ENCODE data around the gene TTC1. TPM values are rescaled to one million over a fixed set of nuclear protein-coding genes. Genes with fewer than 3 reads are reported as not detected.
"Not testable (repeated sequence)": the region's sequence is repeated elsewhere in the genome, so short reads cannot be mapped to it uniquely, and the experiment has no call there.

The TTC1 gene
- total RNA-seq, 2 donors from 2014 or later: 24.0 to 24.3 TPM

DNA sequence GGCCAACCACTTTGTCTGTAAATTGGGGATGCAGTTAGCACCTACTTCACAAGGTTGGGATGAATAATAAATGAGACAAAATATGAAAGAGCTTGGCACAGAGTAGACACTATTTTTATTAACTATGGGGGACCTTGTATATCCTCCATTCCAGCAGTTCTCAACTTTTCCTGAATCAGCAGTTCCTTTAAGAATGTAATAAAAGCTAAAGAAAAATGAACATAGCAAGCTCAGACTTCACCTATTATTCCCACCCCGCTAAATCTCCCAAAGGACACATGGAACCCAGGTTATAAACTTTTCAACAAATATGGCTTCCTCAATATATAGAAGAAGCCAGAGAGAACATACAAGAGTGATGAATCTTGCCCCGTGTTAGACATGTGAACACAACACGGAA is 32.0 kb upstream of the TTC1 start:
- ATAC-seq: no peak
- H3K27me3 Mint-ChIP-seq: peaks cover 75% of the 10 kb centered on the region

GRCh38 chr5:159978358-159978757 is 30.6 kb upstream of the TTC1 start:
- H3K36me3 Mint-ChIP-seq (ENCODE audit: low read depth): no peaks in the 10 kb centered on the region
- DNase-seq (no peak), ATAC-seq (no peak)
- H3K4me1 Mint-ChIP-seq: no peaks in the 10 kb centered on the region
- peaks cover 76% of the 10 kb centered on the region for H3K27me3 Mint-ChIP-seq
- H3K27ac Mint-ChIP-seq: no peak overlapping the region
- H3K4me3 Mint-ChIP-seq: no peak overlapping the region
- no peaks in the 10 kb centered on the region for H3K9me3 ChIP-seq (ENCODE audit: control insufficient read depth, low read length, poor library complexity, severe bottlenecking)

More for the DNA sequence above, 32.0 kb upstream of the TTC1 start:
- Mint-ChIP-seq H3K36me3 (ENCODE audit: low read depth) (no peaks in the 10 kb centered on the region), H3K4me1 (peaks cover 7% of the 10 kb centered on the region), H3K27ac (no peak overlapping the region), H3K4me3 (no peak overlapping the region)
- no peaks in the 10 kb centered on the region for H3K9me3 ChIP-seq (ENCODE audit: control insufficient read depth, low read length, poor library complexity, severe bottlenecking)
- no peak for DNase-seq

- peaks cover 2% of the 10 kb centered on the region for H3K4me1 Mint-ChIP-seq
- H3K36me3 Mint-ChIP-seq (ENCODE audit: low read depth): no peaks in the 10 kb centered on the region
- no peak for DNase-seq
- peaks cover 68% of the 10 kb centered on the region for H3K27me3 Mint-ChIP-seq
- no peak overlapping the region for H3K27ac Mint-ChIP-seq
- no peak for ATAC-seq
- H3K9me3 ChIP-seq (ENCODE audit: control insufficient read depth, low read length, poor library complexity, severe bottlenecking): no peaks in the 10 kb centered on the region
- H3K4me3 Mint-ChIP-seq: no peak overlapping the region
These were observed 26.3 kb upstream of the TTC1 start for GRCh38 chr5:159982421-159983173.

DNA sequence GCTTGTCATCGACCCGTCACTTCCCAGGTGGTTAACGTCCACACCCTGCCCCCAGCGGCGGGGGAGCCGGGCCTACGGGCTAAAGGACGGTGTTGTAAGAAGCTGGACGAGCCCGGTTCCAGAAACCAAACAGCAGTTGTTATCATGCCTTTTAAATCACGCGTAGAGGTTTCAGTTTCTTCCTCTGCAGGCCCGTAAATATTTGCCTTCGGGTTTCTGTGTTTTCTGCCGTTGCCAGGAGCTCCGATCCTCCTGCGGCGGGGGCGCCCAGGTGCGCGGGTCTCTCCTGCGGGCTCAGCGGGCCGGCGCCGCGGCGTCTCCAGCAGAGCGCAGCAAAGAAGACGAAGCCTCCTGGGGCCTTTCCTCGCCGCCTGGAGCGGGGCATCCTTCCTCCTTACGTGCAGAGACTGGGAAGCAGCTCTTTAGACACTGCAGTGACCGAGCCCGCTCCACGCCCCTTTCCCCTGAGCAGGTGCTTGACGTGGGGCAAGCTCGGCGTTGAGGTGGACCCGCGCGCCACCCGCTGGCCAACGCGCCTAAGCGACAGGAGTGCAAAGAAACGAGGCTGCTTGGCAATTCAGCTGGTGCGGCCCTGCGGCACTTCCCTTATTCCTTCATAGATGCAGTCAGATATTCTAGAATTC is 21.8 kb upstream of the TTC1 start:
- Mint-ChIP-seq H3K4me3 (peak overlapping the region; percentile 64), H3K27me3 (peaks cover 69% of the 10 kb centered on the region)

DNA sequence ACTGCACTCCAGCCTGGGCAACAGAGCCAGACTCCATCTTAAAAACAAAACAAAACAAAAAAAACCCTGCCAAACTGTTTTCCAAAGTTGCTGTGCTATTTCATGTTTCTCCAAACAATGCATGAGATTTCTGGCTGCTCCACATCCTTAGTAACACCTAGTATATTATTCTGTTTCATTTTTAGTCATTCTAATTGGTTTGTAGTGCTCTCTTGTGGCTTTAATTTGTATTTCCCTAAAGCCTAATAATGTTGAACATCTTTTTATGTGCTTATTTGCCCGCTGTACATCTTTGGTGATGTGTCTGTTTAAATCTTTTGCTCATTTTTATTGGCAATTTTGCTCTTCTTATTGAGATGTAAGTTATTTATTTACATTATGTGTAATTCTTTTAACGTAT is 18.4 kb upstream of the TTC1 start:
- ATAC-seq (no peak), DNase-seq (no peak)
- Mint-ChIP-seq H3K27me3 (peaks cover 56% of the 10 kb centered on the region), H3K36me3 (ENCODE audit: low read depth) (peaks cover 11% of the 10 kb centered on the region), H3K4me3 (no peak overlapping the region), H3K4me1 (peaks cover 2% of the 10 kb centered on the region), H3K27ac (no peak overlapping the region)
- no peaks in the 10 kb centered on the region for H3K9me3 ChIP-seq (ENCODE audit: control insufficient read depth, low read length, poor library complexity, severe bottlenecking)

More for the DNA sequence above, 21.8 kb upstream of the TTC1 start:
- peak; percentile 54 to 61 (median 54) for DNase-seq
- Mint-ChIP-seq H3K27ac (no peak overlapping the region), H3K36me3 (ENCODE audit: low read depth) (peaks cover 11% of the 10 kb centered on the region), H3K4me1 (peaks cover 2% of the 10 kb centered on the region)
- peak; percentile 95 for ATAC-seq
- no peaks in the 10 kb centered on the region for H3K9me3 ChIP-seq (ENCODE audit: control insufficient read depth, low read length, poor library complexity, severe bottlenecking)

GRCh38 chr5:159992566-159992965 is 16.4 kb upstream of the TTC1 start:
- Mint-ChIP-seq H3K4me3 (no peak overlapping the region), H3K27ac (no peak overlapping the region), H3K4me1 (no peaks in the 10 kb centered on the region), H3K27me3 (peaks cover 47% of the 10 kb centered on the region), H3K36me3 (ENCODE audit: low read depth) (peaks cover 11% of the 10 kb centered on the region)
- DNase-seq (no peak), ATAC-seq (no peak)
- H3K9me3 ChIP-seq (ENCODE audit: control insufficient read depth, low read length, poor library complexity, severe bottlenecking): no peaks in the 10 kb centered on the region

GRCh38 chr5:159993194-159993593 is 15.7 kb upstream of the TTC1 start:
- Mint-ChIP-seq H3K27ac (no peak overlapping the region), H3K36me3 (ENCODE audit: low read depth) (peaks cover 11% of the 10 kb centered on the region), H3K4me1 (no peaks in the 10 kb centered on the region), H3K27me3 (peaks cover 44% of the 10 kb centered on the region), H3K4me3 (no peak overlapping the region)
- DNase-seq (no peak), ATAC-seq (no peak)
- H3K9me3 ChIP-seq (ENCODE audit: control insufficient read depth, low read length, poor library complexity, severe bottlenecking): no peaks in the 10 kb centered on the region

DNA sequence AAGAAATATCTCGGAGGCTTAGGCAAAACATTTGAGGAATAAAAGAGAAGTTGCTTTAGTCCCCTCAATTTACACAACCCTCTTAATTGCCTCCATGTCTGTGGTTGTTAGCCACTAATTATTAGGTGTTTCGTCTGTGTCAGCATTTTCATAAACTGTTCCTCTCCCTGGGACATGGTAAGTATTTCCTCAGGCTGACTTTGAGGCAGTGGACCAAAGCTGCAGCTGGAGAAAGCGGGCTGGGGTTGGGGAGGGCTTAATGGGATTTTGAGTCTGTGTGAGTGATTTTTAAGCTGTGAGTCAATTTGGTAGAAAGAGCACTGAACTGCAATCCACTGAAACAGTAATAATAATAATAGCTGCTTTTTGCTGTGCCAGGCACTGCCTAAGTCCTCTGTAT is 13.0 kb upstream of the TTC1 start:
- no peak for ATAC-seq

DNA sequence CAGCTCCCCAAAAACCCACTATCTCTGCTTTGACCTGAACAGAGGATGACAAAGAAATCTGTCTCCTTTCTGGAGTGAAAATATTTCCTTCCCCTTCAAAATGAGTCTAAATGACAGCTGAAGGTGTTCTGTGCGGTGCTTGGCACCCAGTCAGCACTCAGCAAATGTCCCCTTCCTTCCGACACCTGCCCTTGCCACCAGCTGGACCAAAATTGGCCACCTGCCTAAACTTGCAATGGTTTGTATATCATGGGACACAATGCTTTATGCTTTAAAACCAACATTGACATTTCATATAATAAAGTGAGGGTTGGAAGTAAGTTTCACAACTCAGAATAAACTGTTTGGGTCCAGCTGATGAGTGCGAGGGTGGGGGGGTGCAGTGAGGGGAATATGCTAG is 7.5 kb upstream of the TTC1 start:
- no peak overlapping the region for H3K27ac Mint-ChIP-seq
- H3K36me3 Mint-ChIP-seq (ENCODE audit: low read depth): peaks cover 2% of the 10 kb centered on the region
- peaks cover 26% of the 10 kb centered on the region for H3K27me3 Mint-ChIP-seq
- ATAC-seq (no peak), DNase-seq (no peak)
- H3K9me3 ChIP-seq (ENCODE audit: control insufficient read depth, low read length, poor library complexity, severe bottlenecking): no peaks in the 10 kb centered on the region
- H3K4me3 Mint-ChIP-seq: no peak overlapping the region
- H3K4me1 Mint-ChIP-seq: no peaks in the 10 kb centered on the region

More for the DNA sequence above, 13.0 kb upstream of the TTC1 start:
- DNase-seq: no peak
- Mint-ChIP-seq H3K27ac (no peak overlapping the region), H3K4me1 (no peaks in the 10 kb centered on the region), H3K27me3 (peaks cover 31% of the 10 kb centered on the region), H3K4me3 (no peak overlapping the region), H3K36me3 (ENCODE audit: low read depth) (peaks cover 8% of the 10 kb centered on the region)
- H3K9me3 ChIP-seq (ENCODE audit: control insufficient read depth, low read length, poor library complexity, severe bottlenecking): no peaks in the 10 kb centered on the region

DNA sequence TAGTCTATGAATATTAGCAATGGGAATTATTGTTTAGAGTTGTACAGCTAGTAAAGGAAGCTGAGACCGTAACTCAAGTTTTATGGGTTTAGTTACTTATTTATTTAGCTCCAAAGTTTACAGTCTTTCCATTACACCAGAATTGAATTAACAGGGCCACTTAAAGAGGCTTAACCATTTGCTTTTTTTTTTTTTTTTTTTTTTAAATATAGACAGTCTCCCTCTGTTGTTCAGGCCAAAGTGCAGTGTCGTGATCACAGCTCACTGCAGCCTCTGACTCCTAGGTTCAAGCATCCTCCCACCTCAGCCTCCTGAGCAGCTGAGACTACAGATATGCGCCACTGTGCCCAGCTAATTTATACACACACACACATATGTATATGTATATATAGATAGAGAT is 1.4 kb upstream of the TTC1 start:
- Mint-ChIP-seq H3K4me1 (peaks cover 26% of the 10 kb centered on the region), H3K36me3 (ENCODE audit: low read depth) (peaks cover 4% of the 10 kb centered on the region), H3K4me3 (no peak overlapping the region), H3K27ac (no peak overlapping the region), H3K27me3 (peaks cover 4% of the 10 kb centered on the region)
- DNase-seq (no peak), ATAC-seq (no peak)
- no peaks in the 10 kb centered on the region for H3K9me3 ChIP-seq (ENCODE audit: control insufficient read depth, low read length, poor library complexity, severe bottlenecking)

GRCh38 chr5:160008529-160008876 is 436 bp upstream of the TTC1 start:
- ATAC-seq: peak; percentile 2
- DNase-seq; H3K9me3 ChIP-seq (ENCODE audit: control insufficient read depth, low read length, poor library complexity, severe bottlenecking); H3K36me3 Mint-ChIP-seq (ENCODE audit: low read depth); H3K27me3 Mint-ChIP-seq: not testable (repeated sequence)
- peaks cover 26% of the 10 kb centered on the region for H3K4me1 Mint-ChIP-seq
- peak overlapping the region; percentile 96 for H3K27ac Mint-ChIP-seq
- H3K4me3 Mint-ChIP-seq: peak overlapping the region; percentile 100

GRCh38 chr5:160009591-160009989 is 651 bp downstream of the TTC1 start:
- H3K36me3 Mint-ChIP-seq (ENCODE audit: low read depth): peaks cover 4% of the 10 kb centered on the region
- H3K4me1 Mint-ChIP-seq: peaks cover 26% of the 10 kb centered on the region
- H3K4me3 Mint-ChIP-seq: peak overlapping the region; percentile 100
- DNase-seq: no peak
- ATAC-seq: peak; percentile 2
- no peaks in the 10 kb centered on the region for H3K27me3 Mint-ChIP-seq
- H3K27ac Mint-ChIP-seq: peak overlapping the region; percentile 96
- H3K9me3 ChIP-seq (ENCODE audit: control insufficient read depth, low read length, poor library complexity, severe bottlenecking): no peaks in the 10 kb centered on the region

- H3K27ac Mint-ChIP-seq: peak overlapping the region; percentile 96
- peaks cover 4% of the 10 kb centered on the region for H3K36me3 Mint-ChIP-seq (ENCODE audit: low read depth)
- peaks cover 28% of the 10 kb centered on the region for H3K4me1 Mint-ChIP-seq
- no peak overlapping the region for H3K4me3 Mint-ChIP-seq
- no peaks in the 10 kb centered on the region for H3K9me3 ChIP-seq (ENCODE audit: control insufficient read depth, low read length, poor library complexity, severe bottlenecking)
- ATAC-seq (no peak), DNase-seq (no peak)
- no peaks in the 10 kb centered on the region for H3K27me3 Mint-ChIP-seq
These were observed 2.5 kb downstream of the TTC1 start for GRCh38 chr5:160011471-160011870.

GRCh38 chr5:160014197-160014596 is 5.3 kb downstream of the TTC1 start:
- H3K27ac Mint-ChIP-seq: not testable (repeated sequence)

More at GRCh38 chr5:160014197-160014596, 5.3 kb downstream of the TTC1 start:
- H3K9me3 ChIP-seq (ENCODE audit: control insufficient read depth, low read length, poor library complexity, severe bottlenecking); H3K4me3 Mint-ChIP-seq; H3K27me3 Mint-ChIP-seq; ATAC-seq; DNase-seq; H3K36me3 Mint-ChIP-seq (ENCODE audit: low read depth): not testable (repeated sequence)
- H3K4me1 Mint-ChIP-seq: peaks cover 30% of the 10 kb centered on the region
